DMS153 (cell line): Measurements from ENCODE around the gene CTNNA1.
"Not testable (repeated sequence)": the region's sequence is repeated elsewhere in the genome, so short reads cannot be mapped to it uniquely, and the experiment has no call there.

Experiments used
- DNase-seq: peaks from one replicate; lab custom pipeline; 2025; lab: John Stamatoyannopoulos, UW

The CTNNA1 gene

DNA sequence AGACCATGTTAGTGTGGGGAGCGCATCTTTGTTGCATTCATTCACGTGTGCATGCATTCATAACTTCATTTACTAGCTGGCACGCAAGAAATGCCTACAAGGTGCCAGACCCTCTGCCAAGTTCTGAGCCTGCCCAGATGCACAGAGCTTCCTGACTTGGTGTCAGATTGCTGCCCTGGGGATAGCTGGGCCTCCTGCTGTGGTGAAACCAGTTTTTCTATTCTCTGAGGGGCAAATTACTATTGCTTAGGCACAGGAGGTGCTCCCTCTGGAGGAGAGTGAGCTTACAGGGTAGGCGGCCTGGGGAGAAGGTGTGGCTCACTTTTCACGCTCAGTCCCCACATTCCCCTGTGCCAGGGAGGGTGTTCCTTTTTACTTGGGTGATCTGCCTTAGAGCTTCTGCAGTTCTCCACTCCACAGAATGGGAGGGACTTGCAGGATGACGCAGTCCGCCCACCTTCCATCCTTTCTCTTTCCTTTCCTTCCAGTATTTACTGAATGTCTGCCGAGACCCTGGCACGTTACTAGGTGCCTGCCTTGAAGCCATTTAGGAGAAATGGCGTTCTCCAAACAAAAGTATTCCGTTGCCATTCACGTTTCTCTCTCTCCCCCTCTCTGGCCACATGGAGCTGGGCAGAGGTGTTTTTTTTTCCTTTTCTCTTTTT, 27.9 kb upstream of the CTNNA1 start:
- peak; percentile 85 for DNase-seq

DNA sequence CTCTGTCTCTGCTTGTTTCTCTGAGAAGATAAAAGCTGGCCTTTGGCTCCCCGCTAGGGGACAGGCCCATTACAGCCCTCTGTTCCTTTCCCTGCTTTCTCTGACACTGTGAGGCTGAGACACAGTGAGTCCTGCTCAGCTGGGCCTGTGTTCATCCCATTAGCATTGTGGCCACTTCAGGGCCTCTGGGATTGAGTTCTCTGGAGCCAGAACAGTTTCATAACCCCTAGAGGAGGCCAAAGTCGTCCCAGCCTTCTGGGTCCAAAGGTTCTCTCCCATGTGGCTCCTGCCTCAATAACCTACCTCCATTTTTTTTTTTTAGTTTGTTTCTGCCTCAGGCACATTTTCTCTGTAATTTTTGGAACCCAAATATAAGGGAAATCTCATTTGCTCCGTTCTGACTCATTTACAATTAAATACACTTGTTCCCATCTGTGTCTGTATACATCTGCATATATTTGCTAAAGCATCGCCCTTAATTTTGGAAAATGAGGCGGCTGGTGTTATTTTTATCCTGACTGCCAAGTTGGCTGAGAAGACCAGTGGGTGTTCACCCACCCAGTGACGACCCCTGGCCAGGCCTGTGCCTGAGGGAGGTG, 27.3 kb upstream of the CTNNA1 start:
- DNase-seq, result no peak

DNA sequence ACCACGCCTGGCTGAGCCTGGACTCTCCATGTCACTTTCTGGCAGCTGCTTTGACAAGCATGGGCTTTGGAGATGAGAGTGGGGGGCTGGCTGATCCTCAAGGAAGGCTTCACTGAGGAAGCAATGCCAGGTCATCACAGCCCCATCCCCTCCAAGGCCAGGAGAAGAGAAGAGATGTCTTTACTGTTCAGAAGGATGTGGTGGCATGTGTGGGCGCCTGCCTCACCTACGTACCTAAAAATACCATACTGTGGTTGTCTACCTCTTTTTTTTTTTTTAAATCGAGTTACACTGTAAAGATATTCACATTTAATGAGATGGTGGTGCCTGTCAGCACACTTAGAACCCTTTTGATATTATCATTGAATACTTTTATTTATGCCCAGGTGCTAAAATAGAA, 26.4 kb upstream of the CTNNA1 start:
- no peak for DNase-seq

DNA sequence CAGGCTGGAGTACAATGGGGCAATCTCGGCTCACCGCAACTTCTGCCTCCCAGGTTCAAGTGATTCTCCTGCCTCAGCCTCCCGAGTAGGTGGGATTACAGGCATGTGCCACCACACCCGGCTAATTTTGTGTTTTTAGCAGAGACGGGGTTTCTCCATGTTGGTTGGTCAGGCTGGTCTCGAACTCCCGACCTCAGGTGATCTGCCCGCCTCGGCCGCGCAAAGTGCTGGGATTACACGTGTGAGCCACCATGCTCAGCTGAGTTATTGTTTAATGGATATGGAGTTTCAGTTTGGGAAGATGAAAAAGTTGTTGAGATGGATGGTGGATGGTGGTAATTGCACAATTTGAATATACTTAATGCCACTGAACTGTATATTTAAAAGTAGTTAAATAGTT, 22.7 kb upstream of the CTNNA1 start:
- not testable (repeated sequence) for DNase-seq

DNA sequence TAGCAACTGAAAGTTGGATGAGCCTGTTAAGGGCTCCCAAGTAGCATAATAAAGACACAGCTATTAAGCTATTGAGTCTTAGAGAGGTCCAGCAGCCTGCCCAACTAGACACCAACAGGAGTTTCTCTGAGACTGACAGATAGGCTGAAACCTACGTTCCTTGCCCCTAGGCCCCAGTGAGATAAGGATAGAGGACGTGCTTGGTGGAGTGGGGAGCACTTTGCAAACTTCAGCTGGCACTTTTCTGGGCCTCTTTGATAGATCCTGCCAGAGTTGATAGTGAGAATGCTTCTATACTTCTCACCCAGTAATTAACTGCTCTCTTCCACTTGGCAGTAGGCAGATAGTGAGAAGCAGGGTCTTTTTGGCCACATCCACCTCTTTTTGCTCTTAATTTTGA, 20.8 kb upstream of the CTNNA1 start:
- no peak for DNase-seq

DNA sequence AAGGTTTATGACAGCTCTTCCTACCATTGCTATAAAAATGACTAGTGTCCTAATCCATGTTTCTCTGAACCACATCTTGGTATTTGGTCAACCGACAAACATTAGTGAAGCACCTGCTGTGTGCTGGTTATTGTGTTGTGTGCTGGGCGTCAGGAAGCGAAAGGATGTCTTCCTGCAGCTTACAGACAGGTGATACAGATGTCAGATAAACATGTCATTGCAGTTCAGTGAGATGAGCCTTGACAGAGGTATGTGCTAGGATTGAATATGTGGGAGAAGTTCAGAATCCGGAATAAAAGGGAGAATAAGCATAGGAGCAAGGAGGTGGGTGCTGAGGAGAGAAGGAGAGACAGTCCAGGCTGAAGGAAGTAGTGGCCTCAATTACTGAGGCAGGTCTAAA, 20.3 kb upstream of the CTNNA1 start:
- no peak for DNase-seq

DNA sequence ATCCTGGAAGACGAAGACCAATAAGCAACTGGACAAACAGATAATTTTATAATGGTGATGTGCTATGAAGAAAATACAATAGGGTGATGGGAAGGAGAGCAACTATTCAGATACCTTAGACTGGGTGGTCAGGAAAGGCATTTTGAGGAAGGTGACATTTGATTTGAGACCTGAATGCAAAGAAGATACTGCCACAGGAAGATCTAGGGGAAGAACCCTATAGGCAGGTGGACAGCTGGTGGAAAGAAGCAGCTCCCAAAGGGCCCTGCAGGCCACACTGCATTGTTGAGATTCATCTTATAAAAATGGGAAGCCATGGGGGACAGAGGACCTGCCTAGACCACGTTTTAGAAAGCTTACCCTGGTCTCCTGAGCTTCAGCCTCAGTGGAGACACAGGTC, 19.7 kb upstream of the CTNNA1 start:
- no peak for DNase-seq

DNA sequence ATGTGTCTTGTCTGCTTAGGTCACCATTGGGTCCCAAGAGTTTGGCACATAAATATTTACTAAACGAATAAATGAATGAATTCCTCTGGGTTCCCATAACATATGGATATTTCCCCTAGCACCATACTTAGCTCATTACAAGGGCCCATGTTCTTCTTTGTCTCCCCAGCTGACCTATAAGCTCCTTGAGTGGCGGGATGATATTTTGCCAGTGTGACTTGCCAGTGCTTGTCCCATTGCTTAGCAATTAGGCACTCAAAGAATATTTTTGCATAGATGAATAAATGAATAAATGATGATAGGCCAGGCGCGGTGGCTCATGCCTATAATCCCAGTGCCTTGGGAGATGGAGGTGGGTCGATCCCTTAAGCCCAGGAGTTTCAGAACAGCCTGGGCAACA, 16.9 kb upstream of the CTNNA1 start:
- no peak for DNase-seq

DNA sequence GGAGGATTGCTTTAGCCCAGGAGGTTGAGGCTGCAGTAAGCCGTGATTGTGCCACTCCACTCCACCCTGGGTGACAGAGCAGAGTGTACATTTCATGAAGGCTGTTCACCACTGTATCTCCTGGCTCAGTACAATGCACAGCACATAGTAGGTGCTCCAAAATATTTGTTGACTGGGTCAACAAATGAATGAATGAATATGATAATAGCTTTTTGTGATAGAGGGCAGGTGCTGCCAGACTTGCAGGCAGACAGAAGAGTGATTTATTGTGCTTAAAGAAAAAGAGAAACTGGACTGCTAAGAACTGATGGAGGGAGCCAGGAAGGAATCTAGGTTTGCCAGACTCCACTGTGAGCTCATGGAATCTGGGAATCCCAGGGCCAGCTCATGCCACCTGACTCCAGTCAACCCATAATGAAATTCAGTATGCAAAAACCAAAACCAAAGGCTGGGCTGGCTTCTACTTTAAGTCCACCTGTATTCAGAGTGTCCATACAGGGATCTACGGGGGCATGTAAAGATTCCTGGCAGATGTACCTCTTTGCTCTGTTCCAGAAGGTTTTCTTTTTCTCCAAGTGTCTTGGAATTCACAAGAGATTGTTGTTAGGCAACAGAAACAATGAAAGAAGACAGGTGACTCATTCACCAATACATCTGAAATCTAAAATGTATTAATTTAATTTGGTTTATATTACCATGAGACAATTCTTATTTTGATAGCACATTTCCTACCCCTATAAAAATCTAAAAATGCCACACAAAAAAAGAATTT, 15.5 kb upstream of the CTNNA1 start:
- no peak for DNase-seq

DNA sequence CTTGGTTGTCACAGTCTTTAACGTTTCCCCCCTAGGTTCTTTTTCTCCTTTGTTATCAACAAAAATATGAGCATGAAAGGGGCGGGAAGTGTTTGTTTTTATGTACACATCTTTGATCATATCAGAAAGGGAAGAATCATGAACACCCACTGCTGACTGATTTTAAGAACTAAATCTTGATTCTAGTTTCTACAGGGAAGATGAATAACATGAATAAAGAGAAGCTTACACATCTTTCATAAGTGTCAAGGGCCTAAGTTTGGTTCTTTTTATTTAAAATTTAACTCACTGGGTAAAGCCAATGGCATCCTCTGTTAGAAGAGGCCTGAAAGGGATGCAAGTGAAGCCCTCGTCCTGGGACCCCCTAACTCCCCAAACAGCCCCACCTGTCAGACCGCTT, 14.8 kb upstream of the CTNNA1 start:
- no peak for DNase-seq

DNA sequence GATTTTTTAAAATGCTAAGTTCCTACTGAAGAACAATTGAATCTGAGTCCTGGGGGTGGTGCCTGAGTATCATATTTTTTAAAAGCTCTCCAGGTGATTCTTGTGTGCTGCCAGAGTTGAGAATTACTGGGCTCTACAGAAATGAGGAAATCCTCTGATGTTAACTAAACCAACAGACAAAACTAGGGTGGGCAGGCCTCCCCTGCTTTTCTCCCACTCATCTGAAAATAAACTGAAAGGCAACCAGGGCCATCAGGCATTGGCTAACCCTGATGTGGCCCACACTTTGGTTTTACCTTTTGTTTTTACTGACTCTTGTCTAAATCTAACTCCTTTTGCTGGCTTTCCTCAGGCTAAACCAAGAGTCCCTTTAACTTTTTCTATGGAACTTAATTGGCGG, 13.3 kb upstream of the CTNNA1 start:
- DNase-seq, result no peak

DNA sequence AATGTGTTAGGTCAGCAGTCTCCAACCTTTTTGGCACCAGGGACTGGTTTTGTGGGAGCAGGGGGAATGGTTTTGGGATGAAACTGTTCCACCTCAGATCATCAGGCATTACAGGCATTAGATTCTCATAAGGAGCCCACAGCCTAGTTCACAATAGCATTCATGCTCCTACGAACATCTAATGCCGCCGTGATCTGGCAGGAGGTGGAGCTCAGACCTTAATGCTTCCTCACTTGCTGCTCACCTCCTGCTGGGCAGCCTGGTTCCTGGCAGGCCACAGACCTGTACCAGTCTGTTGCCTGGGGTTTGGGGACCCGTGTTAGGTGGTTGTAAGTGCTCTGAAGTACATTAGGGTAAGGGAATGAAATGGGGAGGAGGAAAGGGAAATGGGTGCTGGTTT, 9.7 kb upstream of the CTNNA1 start:
- no peak for DNase-seq

DNA sequence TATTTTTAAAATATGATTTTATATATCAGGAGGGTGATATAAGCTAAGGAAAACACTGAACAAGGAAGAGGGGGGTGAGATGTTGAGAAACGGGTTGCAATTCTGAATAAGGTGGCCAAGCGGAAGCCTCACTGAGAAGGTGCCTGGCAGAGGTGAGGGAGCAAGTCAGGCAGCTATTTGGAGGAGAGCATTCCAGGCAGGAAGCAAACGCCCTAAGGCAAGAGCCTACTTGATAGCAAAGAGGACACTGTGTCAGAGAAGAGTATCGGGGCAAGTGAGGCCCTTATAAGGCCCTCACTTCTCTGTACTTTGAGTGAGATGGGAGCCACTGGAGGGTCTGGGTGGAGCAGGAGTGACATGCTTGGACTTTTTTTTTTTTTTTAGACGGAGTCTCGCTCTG, 8.0 kb upstream of the CTNNA1 start:
- no peak for DNase-seq

DNA sequence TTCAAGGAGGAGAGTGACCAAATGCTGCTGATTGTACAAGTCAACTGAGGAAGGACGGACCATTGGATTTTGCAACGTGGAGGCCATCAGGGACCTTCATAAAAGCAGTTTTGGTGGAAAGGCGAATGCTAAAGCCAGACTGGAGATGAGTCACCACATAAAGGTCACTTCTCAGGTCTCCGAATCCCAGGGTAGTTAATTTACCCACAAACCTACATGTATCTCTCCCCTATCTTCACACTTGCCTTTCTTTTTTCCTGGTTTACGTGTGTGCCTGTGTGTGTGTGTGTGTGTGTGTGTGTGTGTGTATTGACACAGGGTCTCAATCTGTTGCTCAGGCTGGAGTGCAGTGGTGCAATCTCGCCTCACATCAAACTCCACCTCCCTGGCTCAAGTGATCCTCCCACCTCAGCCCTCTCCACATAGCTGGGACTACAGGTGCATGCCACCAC, 4.6 kb upstream of the CTNNA1 start:
- no peak for DNase-seq

DNA sequence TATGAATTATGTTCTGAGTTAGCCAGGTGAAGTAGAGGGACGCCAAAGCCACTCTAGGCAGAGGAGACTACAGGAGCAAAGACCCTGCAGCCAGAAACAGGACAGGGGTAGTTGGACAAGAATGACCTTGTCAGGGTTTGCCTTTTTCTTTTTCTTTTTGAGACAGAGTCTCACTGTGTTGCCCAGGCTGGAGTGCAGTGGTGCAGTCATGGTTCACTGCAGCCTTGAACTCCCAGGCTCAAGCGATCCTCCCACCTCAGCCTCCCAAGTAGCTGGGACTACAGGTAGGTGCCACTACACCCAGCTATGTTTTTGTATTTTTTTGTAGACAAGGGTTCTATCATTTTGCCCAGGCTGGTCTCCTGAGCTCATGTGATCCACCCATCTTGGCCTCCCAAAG, 1.9 kb upstream of the CTNNA1 start:
- DNase-seq, result not testable (repeated sequence)

DNA sequence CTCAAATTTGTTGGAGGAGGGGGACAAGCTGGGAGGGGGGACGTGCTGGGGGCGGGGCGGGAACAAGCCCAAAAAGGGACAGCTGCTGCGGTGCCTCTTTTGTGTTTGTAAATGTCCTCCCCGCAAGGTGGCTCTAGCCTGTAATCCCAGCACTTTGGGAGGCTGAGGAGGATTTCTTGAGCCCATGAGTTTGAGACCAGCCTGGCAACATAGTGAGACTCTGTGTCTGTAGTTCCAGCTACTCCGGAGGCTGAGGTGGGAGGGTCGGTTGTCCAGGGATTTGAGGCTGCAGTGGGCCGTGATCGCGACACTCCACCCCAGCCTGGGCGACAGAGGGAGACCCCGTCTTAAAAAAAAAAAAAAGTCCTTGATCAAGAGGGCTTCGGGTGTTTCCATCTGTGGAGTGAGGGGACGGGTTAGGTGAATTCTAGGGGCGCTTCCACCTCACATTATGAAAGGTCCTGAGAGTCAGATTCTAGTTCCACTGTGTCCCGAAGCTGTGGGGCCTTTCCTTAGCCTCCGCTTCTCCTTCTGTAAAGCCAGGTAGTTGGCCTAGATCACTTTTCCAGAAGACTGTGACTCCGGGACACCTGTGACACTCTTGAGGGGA, 779 bp upstream of the CTNNA1 start:
- no peak for DNase-seq

DNA sequence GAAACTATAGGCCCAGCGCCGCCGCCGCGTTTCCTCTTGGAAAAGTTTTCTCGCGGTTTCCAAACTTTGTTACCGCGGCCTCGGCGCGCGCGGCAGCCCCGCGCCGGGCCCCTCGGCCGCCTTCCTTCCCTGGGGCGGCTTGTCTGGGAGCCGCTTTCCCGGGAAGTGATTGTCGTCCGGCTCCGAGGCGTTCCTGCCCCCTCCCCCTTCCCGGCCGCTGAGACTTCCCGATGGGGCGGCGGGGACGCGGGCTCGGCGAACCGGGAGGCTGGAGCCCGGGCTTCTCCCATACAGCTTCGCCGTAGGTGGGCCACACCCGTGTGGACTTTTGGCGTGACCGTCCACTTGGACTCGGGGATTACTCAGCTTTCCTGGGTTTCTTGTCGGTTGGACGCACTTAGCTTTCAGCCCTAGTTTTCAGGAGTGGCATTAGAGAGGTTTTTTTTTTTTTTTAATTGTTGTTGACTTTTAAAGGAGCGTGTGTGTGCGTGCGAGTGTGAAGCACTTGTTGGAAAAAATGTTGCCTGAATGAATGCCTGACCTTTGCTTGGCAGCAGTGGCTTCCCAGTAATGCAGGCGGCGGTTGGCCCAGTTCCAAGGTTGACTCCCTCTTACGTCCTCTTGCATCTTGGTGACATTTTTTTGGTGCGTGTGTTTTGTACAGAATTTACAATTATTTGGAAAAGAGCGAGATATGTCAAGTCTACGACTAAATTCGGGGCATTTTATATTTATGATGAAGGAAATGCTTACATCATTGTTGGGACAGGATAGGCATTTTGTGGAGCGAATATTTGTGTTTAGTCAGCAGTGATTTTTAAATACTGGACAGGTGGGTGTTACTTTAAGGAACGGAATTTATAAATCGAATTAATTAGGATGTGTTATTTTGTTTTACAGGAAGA, 821 bp downstream of the CTNNA1 start:
- peak; percentile 75 for DNase-seq

DNA sequence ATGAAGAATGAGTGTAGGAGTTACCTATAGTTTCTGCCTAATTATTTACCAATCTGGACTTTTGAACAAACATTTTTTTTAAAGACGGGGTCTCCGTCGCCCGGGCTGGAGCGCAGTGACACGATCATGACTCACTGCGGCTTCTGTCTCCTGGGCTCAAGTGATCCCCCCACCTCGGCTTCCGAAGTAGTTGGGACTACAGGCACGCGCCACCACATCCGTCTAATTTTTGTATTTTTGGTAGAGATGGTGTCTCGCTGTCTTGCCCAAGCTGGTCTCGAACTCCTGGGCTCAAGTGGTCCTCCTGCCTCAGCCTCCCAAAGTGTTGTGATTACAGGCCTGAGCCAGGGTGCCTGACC, 1.5 kb downstream of the CTNNA1 start:
- no peak for DNase-seq

DNA sequence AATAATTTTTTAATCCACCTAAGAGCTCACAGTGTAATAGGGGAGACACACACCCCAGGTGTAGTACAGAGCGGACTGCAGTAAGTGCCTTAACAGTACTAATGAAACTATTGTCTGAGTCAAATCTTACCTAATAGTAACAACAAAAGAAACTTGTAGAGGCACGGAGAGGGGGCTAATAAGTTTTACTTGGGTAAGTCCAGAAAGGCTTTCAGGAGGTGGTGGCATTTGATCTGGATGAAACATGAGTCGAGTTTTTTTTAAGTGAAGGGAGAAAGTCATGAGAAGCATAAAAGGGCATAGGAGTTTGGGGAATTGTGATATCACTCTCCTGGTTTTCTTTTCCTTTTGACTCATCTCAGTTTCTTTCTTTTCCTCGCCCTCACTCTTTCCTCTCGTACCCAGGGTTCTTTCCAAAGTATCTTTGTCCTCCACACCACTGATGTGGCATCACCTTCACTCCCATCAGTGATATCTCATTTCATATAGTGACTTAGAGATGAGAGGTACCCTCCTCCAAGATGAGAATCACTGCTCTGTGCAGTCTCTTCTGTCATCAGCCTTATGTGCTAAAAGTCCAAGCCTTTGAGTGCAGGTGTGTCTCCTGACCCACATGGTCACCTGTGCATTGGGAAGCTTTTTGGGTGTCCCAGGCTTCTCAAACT, 2.0 kb downstream of the CTNNA1 start:
- DNase-seq, result no peak

DNA sequence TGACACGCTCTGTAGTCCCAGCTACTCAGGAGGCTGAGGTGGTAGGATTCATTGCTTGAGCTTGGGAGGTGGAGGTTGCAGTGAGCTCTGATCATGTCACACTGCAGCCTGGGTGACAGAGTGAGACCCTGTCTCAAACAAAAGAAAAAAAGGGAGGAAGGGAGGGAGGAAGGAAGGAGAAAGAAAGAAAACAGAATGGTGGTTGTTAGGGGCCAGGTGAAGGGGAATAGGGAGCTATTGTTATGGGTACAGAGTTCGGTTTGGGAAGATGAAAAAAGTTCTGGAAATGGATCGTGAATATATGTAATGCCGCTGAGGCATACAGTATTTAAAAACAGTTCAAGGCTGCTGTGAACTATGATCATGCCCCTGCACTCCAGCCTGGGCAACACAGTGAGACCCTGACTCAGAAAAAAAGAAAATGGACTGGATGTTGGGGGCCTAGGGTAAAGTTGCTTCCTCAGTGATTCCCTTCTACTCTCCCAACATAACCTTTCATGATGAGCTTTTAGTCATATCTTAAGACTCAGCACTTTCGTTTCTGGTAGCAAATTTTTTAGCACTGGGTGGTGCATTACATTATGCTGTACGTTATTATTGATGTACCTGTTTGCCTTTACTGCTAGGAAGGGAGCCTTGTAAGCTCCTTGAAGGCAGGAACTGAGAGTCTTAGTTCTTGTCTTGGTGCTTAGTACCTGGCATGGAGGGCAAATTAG, 4.0 kb downstream of the CTNNA1 start:
- DNase-seq, result no peak
